Fibroblast of villous mesenchyme (primary cell): Measurements from ENCODE around the gene IZUMO4. TPM values are rescaled to one million over a fixed set of nuclear protein-coding genes. Genes with fewer than 3 reads are reported as not detected.

Source experiments
- DNase-seq: peaks from one replicate; pipeline ENCODE4 v3.0.0-alpha.2; 2010; ENCODE audit warnings: low read depth
- H3K4me3 ChIP-seq: 2 replicates; pipeline ENCODE4 v1.5.1; 2011; ENCODE audit warnings: low read depth, mild to moderate bottlenecking, low read length
- CTCF ChIP-seq: IDR thresholded peaks from 2 replicates; pipeline ENCODE4 v1.5.1; 2012; ENCODE audit warnings: low read depth, mild to moderate bottlenecking, low read length; ENCODE audit not compliant: insufficient read depth
- total RNA-seq: library from RNA; depleted of rRNA; stranded (reverse); fragments of >200 nt; gene quantifications from 2 replicates; pipeline ENCODE4 v1.2.3, GENCODE V29; 2012

The IZUMO4 gene
- total RNA-seq, 1 donor: 1.3 TPM

DNA sequence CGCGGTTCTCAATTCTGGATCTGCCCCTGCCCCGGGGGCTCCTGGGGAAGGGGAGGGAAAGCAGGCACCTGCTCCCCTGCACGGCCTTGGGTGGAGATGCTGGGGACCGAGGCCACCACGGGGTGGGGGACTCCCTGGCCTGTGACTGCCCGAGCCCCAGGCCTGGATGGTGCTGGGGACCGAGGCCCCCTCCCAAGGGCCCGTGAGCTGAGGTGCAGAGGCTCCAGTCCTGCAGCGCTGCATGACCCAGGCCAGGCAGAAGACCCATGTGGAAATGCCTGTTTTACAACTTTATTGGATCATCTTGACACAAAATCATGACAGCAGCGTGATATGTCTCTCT is 4.0 kb downstream of the IZUMO4 start:
- no peak for TF ChIP-seq CTCF
- no peak overlapping the region for H3K4me3 ChIP-seq
- DNase-seq: no peak

- no peak for DNase-seq
- no peak overlapping the region for H3K4me3 ChIP-seq
- no peak for TF ChIP-seq CTCF
Observed at GRCh38 chr19:2101417-2102335, 5.0 kb downstream of the IZUMO4 start.

GRCh38 chr19:2103045-2103707 is 6.5 kb downstream of the IZUMO4 start:
- no peak for TF ChIP-seq CTCF
- no peak for DNase-seq
- H3K4me3 ChIP-seq: no peak overlapping the region

- TF ChIP-seq CTCF: no peak
- no peak overlapping the region for H3K4me3 ChIP-seq
Observed at GRCh38 chr19:2108251-2109016, 11.7 kb downstream of the IZUMO4 start.

GRCh38 chr19:2109046-2109864 is 12.5 kb downstream of the IZUMO4 start:
- H3K4me3 ChIP-seq: no peak overlapping the region
- TF ChIP-seq CTCF: no peak

More at GRCh38 chr19:2108251-2109016, 11.7 kb downstream of the IZUMO4 start:
- DNase-seq: no peak

DNA sequence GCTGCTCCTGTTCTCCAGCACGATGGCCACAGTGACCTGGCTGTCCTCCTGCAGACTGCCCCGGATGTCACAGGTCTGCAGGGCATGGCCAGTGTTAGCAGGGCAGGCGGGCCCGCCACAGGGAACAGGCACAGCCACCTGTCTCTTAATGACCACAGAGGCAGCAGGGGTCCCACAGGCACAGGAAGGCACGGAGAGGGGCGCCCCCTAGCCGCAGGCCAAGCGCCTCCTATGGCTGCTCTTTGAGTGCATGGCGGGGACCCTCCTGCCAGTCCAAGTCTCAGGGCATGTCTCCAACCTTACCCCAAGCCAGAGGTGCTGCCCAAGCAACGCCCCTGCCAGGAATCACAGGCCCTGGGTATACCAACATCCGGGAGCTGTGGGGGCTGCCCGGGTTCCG is 14.1 kb downstream of the IZUMO4 start:
- no peak for TF ChIP-seq CTCF
- DNase-seq: no peak
- no peak overlapping the region for H3K4me3 ChIP-seq

More at GRCh38 chr19:2109046-2109864, 12.5 kb downstream of the IZUMO4 start:
- DNase-seq: no peak
